CD4-positive, alpha-beta T cell treated with Interferon alpha-2 for 1 hour (primary cell): Measurements from ENCODE around the gene PCDHGA3.
"Not testable (repeated sequence)": the region's sequence is repeated elsewhere in the genome, so short reads cannot be mapped to it uniquely, and the experiment has no call there.

Source experiments
- DNase-seq, 2 donors: peaks; one replicate each; pipeline ENCODE4 v3.0.0-alpha.2; 2020 to 2022

Gene PCDHGA3

GRCh38 chr5:141383345-141383744 lies 39.7 kb downstream of the PCDHGA3 start:
- DNase-seq = no peak

DNA sequence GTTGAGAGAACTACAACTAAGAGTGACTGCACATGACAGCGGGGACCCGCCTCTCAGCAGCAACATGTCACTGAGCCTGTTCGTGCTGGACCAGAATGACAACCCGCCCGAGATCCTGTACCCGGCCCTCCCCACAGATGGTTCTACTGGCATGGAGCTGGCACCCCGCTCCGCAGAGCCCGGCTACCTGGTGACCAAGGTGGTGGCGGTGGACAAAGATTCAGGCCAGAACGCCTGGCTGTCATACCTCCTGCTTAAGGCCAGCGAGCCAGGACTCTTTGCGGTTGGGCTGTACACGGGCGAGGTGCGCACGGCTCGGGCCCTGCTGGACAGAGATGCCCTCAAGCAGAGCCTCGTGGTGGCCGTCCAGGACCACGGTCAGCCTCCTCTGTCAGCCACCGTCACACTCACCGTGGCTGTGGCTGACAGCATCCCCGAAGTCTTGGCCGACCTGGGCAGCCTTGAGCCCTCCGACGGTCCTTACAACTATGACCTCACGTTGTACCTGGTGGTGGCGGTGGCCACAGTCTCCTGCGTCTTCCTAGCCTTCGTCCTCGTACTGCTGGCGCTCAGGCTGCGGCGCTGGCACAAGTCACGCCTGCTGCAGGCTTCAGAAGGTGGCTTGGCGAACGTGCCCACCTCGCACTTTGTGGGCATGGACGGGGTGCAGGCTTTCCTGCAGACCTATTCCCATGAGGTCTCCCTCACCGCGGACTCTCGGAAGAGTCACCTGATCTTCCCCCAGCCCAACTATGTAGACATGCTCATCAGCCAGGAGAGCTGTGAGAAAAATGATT lies 41.0 kb downstream of the PCDHGA3 start:
- DNase-seq = no peak

GRCh38 chr5:141387557-141388311 lies 44.1 kb downstream of the PCDHGA3 start, which contains the start of gene PCDHGB4:
TSS of gene PCDHGB4 (plus strand) at chr5:141387698. CDS start at chr5:141387885, 187 bp downstream.
- DNase-seq = peak in 1 of 2 donors; percentile 33

- DNase-seq = no peak
Observed at GRCh38 chr5:141388661-141389060, 45.0 kb downstream of the PCDHGA3 start.

GRCh38 chr5:141389153-141390042 lies 45.8 kb downstream of the PCDHGA3 start:
- DNase-seq = no peak

DNA sequence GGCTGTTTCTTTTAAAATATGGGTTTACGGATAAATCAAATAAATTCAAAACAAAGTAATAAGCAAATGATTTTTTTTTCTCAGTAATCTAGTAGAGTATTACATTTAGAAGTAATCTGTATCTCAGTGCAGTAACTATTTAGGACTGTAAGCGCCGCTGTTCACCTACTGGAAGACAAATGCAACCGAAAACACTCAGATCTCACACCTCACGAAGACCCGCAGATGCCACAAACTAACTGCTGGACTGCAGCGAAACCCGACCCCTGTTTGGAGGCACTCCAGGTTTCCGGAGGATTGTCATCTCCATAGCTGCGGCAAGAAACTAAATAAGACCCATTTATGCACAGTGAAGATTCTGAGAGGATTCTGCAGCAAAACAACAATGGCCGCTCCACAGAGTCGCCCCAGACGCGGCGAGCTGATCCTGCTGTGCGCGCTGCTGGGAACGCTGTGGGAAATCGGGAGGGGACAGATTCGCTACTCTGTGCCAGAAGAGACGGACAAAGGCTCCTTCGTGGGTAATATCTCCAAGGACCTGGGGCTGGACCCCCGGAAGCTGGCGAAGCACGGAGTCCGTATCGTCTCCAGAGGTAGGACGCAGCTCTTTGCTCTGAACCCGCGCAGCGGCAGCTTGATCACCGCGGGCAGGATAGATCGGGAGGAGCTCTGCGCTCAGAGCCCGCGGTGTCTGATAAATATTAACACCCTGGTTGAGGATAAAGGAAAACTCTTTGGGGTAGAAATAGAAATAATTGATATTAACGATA lies 49.0 kb downstream of the PCDHGA3 start, which contains the start of gene PCDHGA8:
Gene PCDHGA8 (plus strand): TSS at position 205 of the 770 bp plus-strand sequence. CDS start 181 bp downstream, at position 386.
- DNase-seq = peak in 1 of 2 donors; percentile 14

DNA sequence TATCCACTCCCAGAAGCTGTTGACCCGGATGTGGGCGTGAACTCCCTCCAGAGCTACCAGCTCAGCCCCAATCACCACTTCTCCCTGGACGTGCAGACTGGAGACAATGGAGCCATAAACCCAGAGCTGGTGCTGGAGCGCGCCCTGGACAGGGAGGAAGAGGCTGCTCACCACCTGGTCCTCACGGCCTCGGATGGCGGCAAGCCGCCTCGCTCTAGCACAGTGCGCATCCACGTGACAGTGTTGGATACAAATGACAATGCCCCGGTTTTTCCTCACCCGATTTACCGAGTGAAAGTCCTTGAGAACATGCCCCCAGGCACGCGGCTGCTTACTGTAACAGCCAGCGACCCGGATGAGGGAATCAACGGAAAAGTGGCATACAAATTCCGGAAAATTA lies 49.6 kb downstream of the PCDHGA3 start:
- DNase-seq = no peak

GRCh38 chr5:141394401-141395187 lies 51.0 kb downstream of the PCDHGA3 start:
- not testable (repeated sequence) for DNase-seq
